DMS53 treated with DMSO at 0.1 percent for 48 hours (cell line): ENCODE measurements around the gene NET1.
"Not testable (repeated sequence)": the region's sequence is repeated elsewhere in the genome, so short reads cannot be mapped to it uniquely, and the experiment has no call there.

ENCODE experiments used
- DNase-seq: peaks from one replicate; lab custom pipeline; 2025; ENCODE audit not compliant: unreplicated experiment; lab: John Stamatoyannopoulos, UW

Gene NET1

GRCh38 chr10:5396556-5397300 lies 15.6 kb upstream of the NET1 start:
- DNase-seq = no peak

GRCh38 chr10:5399332-5399731 lies 13.0 kb upstream of the NET1 start:
- no peak for DNase-seq

GRCh38 chr10:5400468-5401240 lies 11.7 kb upstream of the NET1 start:
- DNase-seq = no peak

- DNase-seq = no peak
These were observed 9.6 kb upstream of the NET1 start for GRCh38 chr10:5402798-5403197.

GRCh38 chr10:5404208-5405041 lies 7.9 kb upstream of the NET1 start, which contains the start of gene TUBAL3:
TUBAL3 (minus strand) TSS chr10:5404828; CDS start chr10:5404792, 36 bp downstream.
- DNase-seq = no peak

- no peak for DNase-seq
These were observed 5.4 kb upstream of the NET1 start for GRCh38 chr10:5406918-5407317.

- not testable (repeated sequence) for DNase-seq
These were observed 1.6 kb upstream of the NET1 start for GRCh38 chr10:5410787-5411186.

- no peak for DNase-seq
These were observed 448 bp upstream of the NET1 start for GRCh38 chr10:5411941-5412276.

GRCh38 chr10:5413012-5413938 lies 918 bp downstream of the NET1 start:
- no peak for DNase-seq

- no peak for DNase-seq
These were observed 4.6 kb downstream of the NET1 start for GRCh38 chr10:5416981-5417380.

- no peak for DNase-seq
These were observed 6.2 kb downstream of the NET1 start for GRCh38 chr10:5418584-5418983.

- DNase-seq = no peak
These were observed 7.2 kb downstream of the NET1 start for GRCh38 chr10:5419466-5420094.

GRCh38 chr10:5423771-5424170 lies 11.4 kb downstream of the NET1 start:
- no peak for DNase-seq

- no peak for DNase-seq
These were observed 12.4 kb downstream of the NET1 start for GRCh38 chr10:5424751-5425150.

- no peak for DNase-seq
These were observed 15.8 kb downstream of the NET1 start for GRCh38 chr10:5428133-5428532.

GRCh38 chr10:5433182-5433581 lies 20.8 kb downstream of the NET1 start:
- DNase-seq = no peak

- DNase-seq = peak; percentile 71
These were observed 21.8 kb downstream of the NET1 start for GRCh38 chr10:5434017-5434753.

GRCh38 chr10:5435328-5435727 lies 23.0 kb downstream of the NET1 start:
- DNase-seq = no peak

- no peak for DNase-seq
These were observed 27.8 kb downstream of the NET1 start for GRCh38 chr10:5440206-5440605.
